Natural killer cell treated with Interleukin-12 subunit alpha and Interleukin-12 subunit beta and Interleukin-15 and Interleukin-18, amount 100 ng/mL, for 72 hours (primary cell): ENCODE results near the gene LRRK2. TPM values are rescaled to one million over a fixed set of nuclear protein-coding genes. Genes with fewer than 3 reads are reported as not detected.
"Not testable (repeated sequence)": the region's sequence is repeated elsewhere in the genome, so short reads cannot be mapped to it uniquely, and the experiment has no call there.

Experiments used
- ATAC-seq, 2 donors: fragments of 150-1000 bp; cut with Tn5 transposase in 1 of 2; sonication (Bioruptor Pico), chemical (Tn5 transposase) in 1 of 2; 2 replicates each; pipeline ENCODE4 v1.10.0; 2021
- DNase-seq: peaks from one replicate; pipeline ENCODE4 v3.0.0; 2022; ENCODE audit warnings: low spot score
- H3K27ac Mint-ChIP-seq, 2 donors: 1 replicate in 1 of 2; 2 replicates in 1 of 2; pipeline ENCODE4 v1.8.0; 2022; ENCODE audit warnings: mixed read lengths in 2 of 2, mild to moderate bottlenecking in 1 of 2, moderate library complexity in 1 of 2
- H3K27me3 Mint-ChIP-seq, 2 donors: 1 replicate in 1 of 2; 2 replicates in 1 of 2; pipeline ENCODE4 v1.8.0; 2022; ENCODE audit warnings: mixed read lengths in 2 of 2
- H3K36me3 Mint-ChIP-seq: one replicate; pipeline ENCODE4 v1.8.0; 2022; ENCODE audit warnings: mixed read lengths
- H3K4me1 Mint-ChIP-seq, 2 donors: 1 replicate in 1 of 2; 2 replicates in 1 of 2; pipeline ENCODE4 v1.8.0; 2022; ENCODE audit warnings: low read depth in 2 of 2, mixed read lengths in 2 of 2, mild to moderate bottlenecking in 1 of 2
- H3K4me3 Mint-ChIP-seq: one replicate; pipeline ENCODE4 v1.8.0; 2022; ENCODE audit warnings: mixed read lengths
- H3K9me3 Mint-ChIP-seq: 2 replicates; pipeline ENCODE4 v1.8.0; 2022; ENCODE audit warnings: mixed read lengths
- total RNA-seq, 2 donors: library from RNA; stranded (reverse); gene quantifications; one replicate each; pipeline ENCODE4 v1.2.3, GENCODE V29; 2022

Gene LRRK2
- total RNA-seq, 2 donors from 2014 or later, result 0.29 to 0.47 TPM

DNA sequence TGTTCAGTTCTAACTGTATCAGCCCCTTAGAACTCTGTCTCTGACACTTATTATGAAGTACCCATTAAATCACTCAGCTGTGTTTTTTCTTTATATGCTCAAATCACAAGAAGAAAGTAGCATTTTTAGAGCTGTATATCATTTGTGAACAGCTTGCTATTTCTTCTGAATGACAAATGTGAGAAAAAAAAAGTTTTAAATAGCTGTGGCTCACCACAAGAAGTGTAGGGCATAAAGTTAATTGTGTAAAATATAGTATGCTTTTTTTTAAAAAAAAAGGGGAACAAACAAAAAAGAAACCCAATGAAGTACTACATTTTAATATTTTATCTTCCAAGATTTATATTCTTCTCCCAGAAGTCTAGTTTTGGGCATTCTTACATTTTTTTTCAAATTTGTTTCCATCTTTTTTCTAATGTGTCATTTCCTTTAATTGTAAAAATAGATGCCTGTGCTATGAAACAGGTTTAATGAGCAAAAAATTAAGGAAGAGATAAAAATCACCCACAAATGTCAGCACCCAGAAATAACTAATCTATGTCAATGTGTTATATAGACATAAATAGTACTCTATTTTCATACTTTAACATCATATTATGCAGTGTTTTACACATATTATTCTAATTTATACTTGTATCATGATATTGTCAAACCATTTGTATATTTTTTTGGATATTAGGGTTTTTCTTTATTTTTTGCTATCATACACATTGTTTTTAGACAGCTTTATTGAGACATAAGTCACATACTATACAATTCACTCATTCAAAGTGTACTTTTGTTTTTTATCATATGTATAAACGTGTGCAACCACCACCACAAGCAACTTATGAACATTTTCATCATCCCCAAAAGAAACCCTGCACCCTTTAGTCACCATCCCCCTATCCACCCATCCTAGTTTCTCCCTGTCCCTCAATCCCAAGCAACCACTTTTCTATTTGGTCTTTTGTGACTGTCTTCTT, 22.4 kb upstream of the LRRK2 start:
- Mint-ChIP-seq H3K4me1 (peaks cover 0 to 4% of the 10 kb centered on the region in 2 donors), H3K27me3 (no peaks in the 10 kb centered on the region), H3K36me3 (no peaks in the 10 kb centered on the region), H3K9me3 (no peaks in the 10 kb centered on the region), H3K4me3 (no peak overlapping the region), H3K27ac (no peak overlapping the region)
- no peak for ATAC-seq
- DNase-seq, result no peak

GRCh38 chr12:40203060-40203430, 21.8 kb upstream of the LRRK2 start:
- Mint-ChIP-seq H3K36me3 (no peaks in the 10 kb centered on the region), H3K4me1 (peaks cover 0 to 4% of the 10 kb centered on the region in 2 donors), H3K9me3 (no peaks in the 10 kb centered on the region), H3K4me3 (no peak overlapping the region), H3K27me3 (no peaks in the 10 kb centered on the region), H3K27ac (no peak overlapping the region)
- ATAC-seq, result no peak
- DNase-seq, result no peak

GRCh38 chr12:40204337-40204736, 20.5 kb upstream of the LRRK2 start:
- ATAC-seq, result no peak
- H3K27ac Mint-ChIP-seq, result no peak overlapping the region
- H3K36me3 Mint-ChIP-seq, result no peaks in the 10 kb centered on the region
- H3K4me3 Mint-ChIP-seq, result no peak overlapping the region
- no peaks in the 10 kb centered on the region for H3K27me3 Mint-ChIP-seq
- no peak for DNase-seq
- no peaks in the 10 kb centered on the region for H3K9me3 Mint-ChIP-seq
- H3K4me1 Mint-ChIP-seq, result peaks cover 0 to 7% of the 10 kb centered on the region in 2 donors

GRCh38 chr12:40207551-40207950, 17.2 kb upstream of the LRRK2 start:
- ATAC-seq, result no peak
- H3K4me1 Mint-ChIP-seq, result peaks cover 0 to 8% of the 10 kb centered on the region in 2 donors
- no peak overlapping the region for H3K27ac Mint-ChIP-seq

DNA sequence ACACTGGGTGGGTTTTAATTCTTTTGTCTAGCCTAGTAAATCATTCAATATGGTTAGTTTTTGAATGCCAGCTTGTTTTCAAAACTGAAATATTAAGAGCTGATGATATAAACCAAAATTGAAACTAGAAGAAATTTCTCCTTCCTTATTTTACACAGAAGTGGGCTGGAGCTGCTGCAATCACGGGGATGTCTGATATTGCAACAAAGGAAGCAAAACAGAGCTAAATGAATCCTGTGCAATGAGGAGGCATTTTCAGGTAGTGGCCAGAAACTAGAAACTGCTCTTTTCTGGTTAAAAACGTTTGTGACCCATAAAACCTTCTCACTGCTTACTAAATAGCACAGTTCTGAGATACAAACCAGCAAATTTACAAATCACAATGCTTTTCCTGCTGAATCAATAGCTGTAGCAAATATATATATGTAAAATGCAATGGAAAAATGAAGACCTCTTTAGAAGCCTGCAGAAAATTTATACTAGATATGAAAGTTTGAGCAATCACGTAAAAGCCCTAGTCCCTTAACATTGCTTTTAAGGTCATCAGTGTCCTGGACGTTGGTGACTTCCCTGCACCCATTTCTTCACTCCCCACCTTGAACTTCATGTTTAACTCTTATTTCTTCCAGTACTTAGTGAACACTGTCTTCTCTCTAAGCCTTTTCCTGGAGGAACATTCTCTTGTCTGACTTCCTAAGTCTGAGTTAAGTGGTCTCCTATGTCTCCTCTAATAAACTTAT, 15.9 kb upstream of the LRRK2 start:
- Mint-ChIP-seq H3K4me1 (peaks cover 0 to 3% of the 10 kb centered on the region in 2 donors), H3K27me3 (no peaks in the 10 kb centered on the region), H3K4me3 (no peak overlapping the region), H3K9me3 (no peaks in the 10 kb centered on the region), H3K27ac (peak overlapping the region in 1 of 2 donors; percentile 26), H3K36me3 (no peaks in the 10 kb centered on the region)
- no peak for DNase-seq
- peak in 1 of 2 donors; percentile 71 for ATAC-seq

More at GRCh38 chr12:40207551-40207950, 17.2 kb upstream of the LRRK2 start:
- no peaks in the 10 kb centered on the region for H3K36me3 Mint-ChIP-seq
- H3K27me3 Mint-ChIP-seq, result no peaks in the 10 kb centered on the region
- H3K9me3 Mint-ChIP-seq, result no peaks in the 10 kb centered on the region
- no peak overlapping the region for H3K4me3 Mint-ChIP-seq
- no peak for DNase-seq

GRCh38 chr12:40209886-40210285, 14.9 kb upstream of the LRRK2 start:
- Mint-ChIP-seq H3K27ac (no peak overlapping the region), H3K36me3 (no peaks in the 10 kb centered on the region), H3K9me3 (no peaks in the 10 kb centered on the region), H3K4me3 (no peak overlapping the region), H3K4me1 (peaks cover 0 to 3% of the 10 kb centered on the region in 2 donors), H3K27me3 (no peaks in the 10 kb centered on the region)
- ATAC-seq (no peak), DNase-seq (no peak)

DNA sequence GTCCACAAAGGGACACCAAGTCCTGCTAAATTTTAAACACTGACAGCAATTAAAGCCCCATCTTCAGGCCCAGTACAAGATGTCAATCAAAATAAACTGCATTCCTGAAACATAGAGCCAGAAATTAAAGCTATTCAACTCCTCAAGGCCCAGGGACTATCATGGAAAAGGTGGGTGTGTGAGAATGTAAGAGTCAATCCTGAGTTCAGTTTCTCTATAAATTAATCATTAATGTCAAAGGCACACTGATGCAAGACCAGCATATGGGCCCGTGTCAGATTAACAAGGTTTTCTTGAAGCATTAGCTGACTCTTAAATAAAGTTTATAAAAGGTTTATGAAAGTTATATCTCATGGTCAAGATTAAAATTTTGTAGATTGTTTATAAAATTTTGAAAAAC, 13.6 kb upstream of the LRRK2 start:
- H3K36me3 Mint-ChIP-seq, H3K4me1 Mint-ChIP-seq, H3K27ac Mint-ChIP-seq, H3K4me3 Mint-ChIP-seq, H3K9me3 Mint-ChIP-seq, H3K27me3 Mint-ChIP-seq, ATAC-seq, DNase-seq: not testable (repeated sequence)

DNA sequence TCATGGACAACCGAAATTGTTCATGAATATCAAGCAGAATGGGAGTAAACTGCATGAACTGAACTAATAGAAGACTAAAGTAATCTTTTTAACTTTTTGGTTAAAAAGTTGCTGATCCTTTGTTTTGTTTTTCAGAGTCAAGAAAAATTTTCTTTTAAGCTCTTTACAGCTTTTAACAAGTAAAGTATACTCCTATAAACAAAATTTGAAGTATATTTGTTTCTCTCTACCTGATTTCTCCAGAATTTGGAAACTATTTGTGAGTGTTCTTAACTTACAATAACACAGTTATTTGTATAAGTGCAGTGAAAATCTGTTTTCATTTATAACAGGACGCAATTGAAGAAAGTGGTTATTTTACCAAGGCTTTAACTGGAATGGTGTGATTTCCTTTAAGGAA, 12.2 kb upstream of the LRRK2 start:
- Mint-ChIP-seq H3K4me1 (peaks cover 0 to 3% of the 10 kb centered on the region in 2 donors), H3K9me3 (no peaks in the 10 kb centered on the region), H3K36me3 (no peaks in the 10 kb centered on the region), H3K27me3 (peaks cover 0 to 7% of the 10 kb centered on the region in 2 donors), H3K27ac (no peak overlapping the region), H3K4me3 (no peak overlapping the region)
- ATAC-seq (no peak), DNase-seq (no peak)

DNA sequence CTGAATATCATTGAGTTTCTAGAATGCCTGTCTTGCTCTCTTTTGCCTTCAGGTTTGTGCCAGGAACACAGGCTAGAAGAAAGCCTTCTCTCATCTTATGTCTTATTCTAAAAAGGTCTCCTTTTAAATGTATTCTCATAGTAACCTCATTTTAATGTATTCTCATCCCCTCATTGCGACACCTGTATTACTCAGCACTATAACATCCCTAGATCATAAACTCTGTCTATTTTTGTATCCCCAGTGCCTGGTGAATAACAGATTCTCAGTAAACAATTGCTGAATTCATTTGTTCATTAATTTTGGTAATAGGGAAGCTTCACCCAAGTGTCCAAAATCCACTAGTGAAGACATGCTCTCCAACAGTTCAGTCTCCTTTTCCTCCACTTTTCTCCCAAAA, 8.8 kb upstream of the LRRK2 start:
- Mint-ChIP-seq H3K4me3 (no peak overlapping the region), H3K36me3 (no peaks in the 10 kb centered on the region), H3K27ac (no peak overlapping the region), H3K4me1 (no peaks in the 10 kb centered on the region), H3K27me3 (peaks cover 0 to 7% of the 10 kb centered on the region in 2 donors), H3K9me3 (no peaks in the 10 kb centered on the region)
- DNase-seq, result no peak
- ATAC-seq, result no peak

GRCh38 chr12:40216516-40217288, 8.1 kb upstream of the LRRK2 start:
- ATAC-seq, result no peak
- no peaks in the 10 kb centered on the region for H3K9me3 Mint-ChIP-seq
- no peaks in the 10 kb centered on the region for H3K36me3 Mint-ChIP-seq
- peaks cover 0 to 7% of the 10 kb centered on the region in 2 donors for H3K27me3 Mint-ChIP-seq
- DNase-seq, result no peak
- no peak overlapping the region for H3K27ac Mint-ChIP-seq
- H3K4me1 Mint-ChIP-seq, result no peaks in the 10 kb centered on the region
- no peak overlapping the region for H3K4me3 Mint-ChIP-seq

DNA sequence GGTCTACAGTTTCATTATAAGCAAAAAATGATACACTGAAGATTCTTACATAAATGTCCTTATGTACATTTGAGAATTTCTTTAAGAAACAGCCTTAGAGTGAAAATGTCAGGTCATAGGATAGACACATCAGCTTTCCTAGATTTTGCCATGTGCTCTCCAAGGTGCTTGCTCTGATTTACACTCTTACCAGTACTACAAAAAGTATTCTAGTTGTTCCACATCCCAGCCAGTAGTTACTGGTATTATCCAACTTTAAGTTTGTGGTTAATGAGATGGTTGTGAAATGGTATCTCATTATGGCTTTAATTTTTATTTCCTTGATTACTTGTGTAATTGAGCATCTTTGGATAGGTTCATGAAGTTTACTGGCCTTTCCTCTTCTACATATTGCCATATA, 5.0 kb upstream of the LRRK2 start:
- Mint-ChIP-seq H3K36me3 (no peaks in the 10 kb centered on the region), H3K9me3 (no peaks in the 10 kb centered on the region), H3K4me3 (no peak overlapping the region), H3K27ac (no peak overlapping the region), H3K27me3 (peaks cover 6 to 13% of the 10 kb centered on the region in 2 donors), H3K4me1 (peaks cover 6 to 7% of the 10 kb centered on the region in 2 donors)
- no peak for DNase-seq
- ATAC-seq, result no peak

GRCh38 chr12:40222247-40222646, 2.5 kb upstream of the LRRK2 start:
- Mint-ChIP-seq H3K4me1 (peaks cover 6 to 10% of the 10 kb centered on the region in 2 donors), H3K27ac (no peak overlapping the region), H3K27me3 (peaks cover 6 to 7% of the 10 kb centered on the region in 2 donors), H3K36me3 (no peaks in the 10 kb centered on the region), H3K9me3 (no peaks in the 10 kb centered on the region), H3K4me3 (no peak overlapping the region)
- no peak for ATAC-seq
- DNase-seq, result no peak

DNA sequence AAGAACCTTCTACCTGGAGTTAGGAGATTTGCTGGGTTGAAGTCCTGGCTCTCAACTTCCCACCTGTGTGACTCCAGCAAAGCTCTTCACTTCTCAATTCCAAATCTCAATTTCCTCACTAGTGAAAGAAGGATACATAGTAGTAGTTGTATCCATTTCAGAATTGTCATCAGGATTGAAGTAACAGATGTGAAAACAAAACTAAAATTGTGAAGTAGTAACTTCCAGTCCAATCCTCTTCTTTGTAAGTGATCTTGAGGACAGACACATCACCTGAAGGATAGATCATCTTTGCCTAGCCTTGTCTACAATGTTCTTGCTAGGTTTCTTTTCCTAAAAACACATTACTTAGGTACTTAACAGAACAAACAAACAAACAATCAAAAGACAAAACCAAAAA, 1.2 kb upstream of the LRRK2 start:
- Mint-ChIP-seq H3K4me1 (peaks cover 6 to 10% of the 10 kb centered on the region in 2 donors), H3K27me3 (peaks cover 6 to 9% of the 10 kb centered on the region in 2 donors), H3K9me3 (no peaks in the 10 kb centered on the region), H3K4me3 (peak overlapping the region; percentile 55), H3K27ac (no peak overlapping the region), H3K36me3 (no peaks in the 10 kb centered on the region)
- ATAC-seq (no peak), DNase-seq (no peak)
